ENCODE results near the gene KRT76.

KRT76 gene

DNA sequence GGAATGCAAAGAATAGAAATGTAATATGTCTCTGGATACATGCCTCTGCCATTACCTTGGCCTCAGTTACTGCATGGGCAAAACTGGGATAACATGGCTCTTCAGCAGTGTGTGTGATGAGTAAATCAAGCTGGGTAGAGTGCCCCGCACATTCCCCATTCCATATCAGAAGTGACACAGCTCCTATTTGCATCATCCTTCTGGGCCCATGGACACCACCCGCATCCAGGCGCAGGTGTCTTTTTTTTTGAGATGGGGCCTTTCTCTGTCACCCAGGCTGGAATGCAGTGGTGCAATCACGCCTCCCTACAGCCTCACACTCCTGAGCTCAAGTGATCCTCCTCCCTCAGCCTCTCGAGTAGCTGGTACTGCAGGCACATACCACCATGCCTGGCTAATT lies 31.6 kb downstream of the KRT76 start:
- no peak for TF ChIP-seq ZFX (IDR thresholded peaks at IDR 0.05; ENCODE audit: borderline replicate concordance)
- TF ChIP-seq, protein P1, sequence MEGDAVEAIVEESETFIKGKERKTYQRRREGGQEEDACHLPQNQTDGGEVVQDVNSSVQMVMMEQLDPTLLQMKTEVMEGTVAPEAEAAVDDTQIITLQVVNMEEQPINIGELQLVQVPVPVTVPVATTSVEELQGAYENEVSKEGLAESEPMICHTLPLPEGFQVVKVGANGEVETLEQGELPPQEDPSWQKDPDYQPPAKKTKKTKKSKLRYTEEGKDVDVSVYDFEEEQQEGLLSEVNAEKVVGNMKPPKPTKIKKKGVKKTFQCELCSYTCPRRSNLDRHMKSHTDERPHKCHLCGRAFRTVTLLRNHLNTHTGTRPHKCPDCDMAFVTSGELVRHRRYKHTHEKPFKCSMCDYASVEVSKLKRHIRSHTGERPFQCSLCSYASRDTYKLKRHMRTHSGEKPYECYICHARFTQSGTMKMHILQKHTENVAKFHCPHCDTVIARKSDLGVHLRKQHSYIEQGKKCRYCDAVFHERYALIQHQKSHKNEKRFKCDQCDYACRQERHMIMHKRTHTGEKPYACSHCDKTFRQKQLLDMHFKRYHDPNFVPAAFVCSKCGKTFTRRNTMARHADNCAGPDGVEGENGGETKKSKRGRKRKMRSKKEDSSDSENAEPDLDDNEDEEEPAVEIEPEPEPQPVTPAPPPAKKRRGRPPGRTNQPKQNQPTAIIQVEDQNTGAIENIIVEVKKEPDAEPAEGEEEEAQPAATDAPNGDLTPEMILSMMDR (IDR thresholded peaks at IDR 0.05) = no peak

DNA sequence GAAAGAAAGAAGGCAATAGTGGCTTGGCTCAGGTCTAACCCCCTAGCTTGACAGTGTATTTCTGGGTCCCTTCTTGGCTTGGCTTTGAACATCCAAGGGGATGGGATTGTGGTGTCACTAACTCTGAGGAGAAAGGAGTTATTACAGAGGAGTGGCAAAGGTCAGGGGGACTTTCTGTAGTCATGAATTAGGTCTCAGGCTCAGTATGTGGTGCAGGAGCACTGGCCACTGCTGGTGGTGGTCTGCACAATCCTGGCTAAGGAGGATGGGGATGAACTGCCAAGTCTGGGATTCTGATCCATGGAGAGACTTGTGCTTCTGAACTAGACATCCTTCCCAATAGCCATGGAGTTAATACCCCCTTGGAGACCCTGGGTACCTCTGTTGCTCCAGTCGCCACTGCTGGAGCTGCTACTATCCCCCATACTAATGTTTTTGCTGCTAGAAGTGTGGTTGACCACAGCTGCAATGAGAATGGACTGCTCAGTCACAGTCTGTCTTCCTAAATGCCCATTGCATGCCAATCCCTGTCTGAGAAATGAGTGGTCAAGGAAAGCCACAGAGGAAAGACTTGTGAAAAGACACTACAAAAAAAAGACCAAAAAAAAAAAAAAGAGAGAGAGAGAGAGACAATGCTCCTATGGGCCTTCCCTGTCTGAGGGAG lies 32.5 kb downstream of the KRT76 start:
- H3K27ac ChIP-seq = no peak overlapping the region
- TF ChIP-seq, protein P1 (IDR thresholded peaks at IDR 0.05) = no peak
- TF ChIP-seq ZFX (IDR thresholded peaks at IDR 0.05; ENCODE audit: borderline replicate concordance) = no peak

More for the DNA sequence above, 31.6 kb downstream of the KRT76 start:
- H3K27ac ChIP-seq = no peak overlapping the region

DNA sequence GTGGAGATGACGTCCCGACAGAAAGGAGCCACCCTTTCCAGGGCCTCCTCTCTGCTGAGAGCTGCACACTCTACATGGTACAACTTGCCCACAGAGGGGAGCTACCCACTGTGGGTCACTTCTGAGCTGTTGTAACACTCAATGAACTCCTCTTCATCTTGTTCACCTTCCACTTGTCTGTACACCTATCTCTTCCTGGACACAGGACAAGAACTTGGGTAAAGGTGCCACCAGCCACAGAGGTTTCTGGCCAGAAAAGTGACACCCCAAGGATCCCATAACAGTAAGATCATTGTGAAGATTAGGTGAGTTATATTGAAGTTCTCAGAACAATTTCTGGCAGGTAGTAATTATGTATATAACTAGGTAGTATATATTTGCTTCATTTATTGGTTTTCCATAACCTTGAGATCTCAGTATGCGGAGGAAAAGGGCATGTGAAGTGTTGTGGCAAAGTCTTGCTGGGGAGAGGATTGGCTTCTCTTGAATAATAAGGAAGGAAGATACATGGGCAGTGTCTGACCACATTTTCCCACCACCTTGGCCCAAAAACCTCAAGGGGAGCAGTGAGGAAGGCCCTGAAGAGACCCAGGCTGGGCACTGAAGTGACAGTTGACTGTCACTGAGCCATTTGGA lies 34.2 kb downstream of the KRT76 start:
- H3K27ac ChIP-seq = no peak overlapping the region
- TF ChIP-seq, protein P1 (IDR thresholded peaks at IDR 0.05) = no peak
- TF ChIP-seq ZFX (IDR thresholded peaks at IDR 0.05; ENCODE audit: borderline replicate concordance) = no peak

DNA sequence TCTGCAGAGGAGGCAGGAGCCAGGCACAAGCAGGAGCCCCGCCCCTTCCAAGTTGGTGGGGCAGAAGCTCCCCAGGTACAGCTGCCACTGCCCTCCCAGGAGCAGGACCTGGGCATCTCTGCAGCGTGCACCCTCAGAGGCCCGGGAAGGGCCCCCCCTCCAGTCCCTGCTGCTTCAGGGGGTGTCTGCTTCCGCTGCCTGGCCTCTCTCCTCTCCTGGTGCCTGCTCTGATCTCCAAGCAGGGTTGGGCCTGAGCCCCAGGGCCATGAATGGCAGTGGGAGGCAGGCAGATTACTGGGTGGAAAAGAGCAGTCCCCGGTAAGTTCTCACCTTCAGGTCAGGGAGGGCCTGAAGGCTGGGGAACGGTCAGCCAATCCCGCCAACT lies 35.0 kb downstream of the KRT76 start:
- TF ChIP-seq ZFX (IDR thresholded peaks at IDR 0.05; ENCODE audit: borderline replicate concordance) = no peak
- TF ChIP-seq, protein P1 (IDR thresholded peaks at IDR 0.05) = no peak
- no peak overlapping the region for H3K27ac ChIP-seq

DNA sequence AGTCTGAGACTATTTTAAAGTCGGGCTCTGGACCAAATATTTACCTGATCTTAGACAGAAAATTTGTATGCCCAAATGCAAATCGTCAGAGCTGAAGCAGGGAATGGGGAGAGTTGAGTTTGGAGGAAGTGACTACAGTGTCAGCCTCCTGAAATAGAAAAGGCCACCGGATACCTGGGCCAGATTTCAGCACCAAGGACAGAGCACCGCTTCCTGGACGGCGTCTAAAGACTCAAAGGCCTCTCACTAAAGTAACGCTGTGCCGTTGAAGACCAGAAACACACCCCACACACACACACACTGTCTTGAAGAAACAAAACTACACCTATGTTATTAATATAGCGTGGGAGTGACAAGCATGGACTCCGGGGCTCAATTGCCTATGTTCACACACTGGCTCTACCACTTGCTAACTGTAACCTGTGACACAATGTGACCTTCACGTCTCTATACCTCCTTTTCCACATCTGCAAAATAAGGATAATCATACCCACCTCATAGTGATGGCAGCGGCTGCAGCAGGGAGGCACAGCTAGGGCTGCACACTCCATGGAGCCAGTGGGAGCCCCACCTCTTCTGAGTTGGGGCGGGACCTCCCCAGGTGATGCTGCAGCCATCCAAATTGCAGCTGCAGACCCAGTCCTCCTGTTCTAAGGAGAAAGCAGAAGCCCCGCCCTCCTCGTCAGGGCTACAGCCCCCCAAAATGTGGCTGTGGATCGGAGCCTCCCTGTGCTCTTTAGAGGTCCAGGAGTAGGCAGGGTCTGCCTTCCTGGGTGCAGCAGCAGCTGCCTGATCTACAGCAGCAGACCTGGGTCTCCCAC lies 35.6 kb downstream of the KRT76 start:
- H3K27ac ChIP-seq = no peak overlapping the region
- no peak for TF ChIP-seq ZFX (IDR thresholded peaks at IDR 0.05; ENCODE audit: borderline replicate concordance)
- TF ChIP-seq, protein P1 (IDR thresholded peaks at IDR 0.05) = no peak

DNA sequence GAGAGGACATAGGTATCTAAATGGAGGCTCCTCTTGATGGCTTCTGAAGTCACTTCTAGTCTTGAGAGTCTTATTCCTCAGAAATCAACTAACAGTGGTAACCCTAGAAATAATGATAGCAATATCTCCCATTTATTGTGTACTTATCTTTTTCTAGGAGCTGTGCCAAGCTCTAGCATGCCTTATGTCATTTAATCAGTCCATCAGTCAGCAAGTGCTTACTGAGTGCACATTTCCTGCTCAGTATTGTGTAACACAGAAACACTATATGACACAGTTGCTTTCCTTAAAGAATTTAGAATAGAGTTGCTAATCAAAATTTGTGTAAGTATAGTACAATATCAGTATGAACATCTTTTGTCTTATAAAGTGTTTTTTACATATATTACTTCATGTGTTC lies 36.6 kb downstream of the KRT76 start:
- TF ChIP-seq, protein P1 (IDR thresholded peaks at IDR 0.05) = no peak
- no peak for TF ChIP-seq ZFX (IDR thresholded peaks at IDR 0.05; ENCODE audit: borderline replicate concordance)
- no peak overlapping the region for H3K27ac ChIP-seq
